Astrocyte (in vitro differentiated cells and primary cell): ENCODE data around the gene GOLGA8F. TPM values are rescaled to one million over a fixed set of nuclear protein-coding genes. Genes with fewer than 3 reads are reported as not detected.
"Not testable (repeated sequence)": the region's sequence is repeated elsewhere in the genome, so short reads cannot be mapped to it uniquely, and the experiment has no call there.

Experiments used
- DNase-seq: peaks from one replicate; pipeline ENCODE4 v3.0.0-alpha.2; 2010; ENCODE audit warnings: low read depth
- FAIRE-seq: peaks from 2 replicates; lab custom pipeline; 2011; peaks lifted over from hg19 to GRCh38; lab: Jason Lieb, UNC
- H2AFZ ChIP-seq: 2 replicates; pipeline ENCODE4 v1.6.0; 2012; ENCODE audit warnings: low read depth, low read length, inconsistent platforms
- H3K27ac ChIP-seq: 2 replicates; pipeline ENCODE4 v1.5.1; 2011; ENCODE audit warnings: low read depth, low read length, inconsistent platforms
- H3K27me3 ChIP-seq: 2 replicates; pipeline ENCODE4 v1.6.0; 2011; ENCODE audit warnings: low read length, inconsistent platforms; ENCODE audit not compliant: insufficient read depth
- H3K36me3 ChIP-seq: 2 replicates; pipeline ENCODE4 v1.5.1; 2011; ENCODE audit warnings: low read length, inconsistent platforms; ENCODE audit not compliant: insufficient read depth
- H3K4me1 ChIP-seq: 2 replicates; pipeline ENCODE4 v1.5.1; 2011; ENCODE audit warnings: low read length, inconsistent platforms; ENCODE audit not compliant: insufficient read depth
- H3K4me2 ChIP-seq: 2 replicates; pipeline ENCODE4 v1.6.0; 2012; ENCODE audit warnings: low read length, inconsistent platforms
- H3K4me3 ChIP-seq: 2 replicates; pipeline ENCODE4 v1.5.1; 2011; ENCODE audit warnings: low read depth, mild to moderate bottlenecking, low read length, inconsistent platforms; ENCODE audit not compliant: insufficient read depth
- H3K79me2 ChIP-seq: 2 replicates; pipeline ENCODE4 v1.6.0; 2012; ENCODE audit warnings: mild to moderate bottlenecking, low read length, inconsistent platforms; ENCODE audit not compliant: insufficient read depth
- H3K9ac ChIP-seq: 2 replicates; pipeline ENCODE4 v1.6.0; 2012; ENCODE audit warnings: mild to moderate bottlenecking, low read length, inconsistent platforms
- H3K9me3 ChIP-seq: 2 replicates; pipeline ENCODE4 v1.5.1; 2012; ENCODE audit warnings: low read depth, mild to moderate bottlenecking, low read length, inconsistent platforms; ENCODE audit not compliant: insufficient read depth
- H4K20me1 ChIP-seq: 2 replicates; pipeline ENCODE4 v1.6.0; 2012; ENCODE audit warnings: low read length, inconsistent platforms; ENCODE audit not compliant: insufficient read depth
- H3K27ac Mint-ChIP-seq: one replicate; pipeline ENCODE4 v1.8.0; 2021; ENCODE audit warnings: mild to moderate bottlenecking, mixed read lengths; ENCODE audit not compliant: unreplicated experiment
- H3K27me3 Mint-ChIP-seq: one replicate; pipeline ENCODE4 v1.8.0; 2021; ENCODE audit warnings: low read depth, mixed read lengths; ENCODE audit not compliant: unreplicated experiment
- H3K36me3 Mint-ChIP-seq: one replicate; pipeline ENCODE4 v1.8.0; 2021; ENCODE audit warnings: low read depth, mixed read lengths; ENCODE audit not compliant: unreplicated experiment
- H3K4me1 Mint-ChIP-seq: one replicate; pipeline ENCODE4 v1.8.0; 2021; ENCODE audit warnings: low read depth, mixed read lengths; ENCODE audit not compliant: unreplicated experiment
- H3K4me3 Mint-ChIP-seq: one replicate; pipeline ENCODE4 v1.8.0; 2021; ENCODE audit warnings: mild to moderate bottlenecking, moderate library complexity, mixed read lengths; ENCODE audit not compliant: unreplicated experiment
- H3K9me3 Mint-ChIP-seq: one replicate; pipeline ENCODE4 v1.8.0; 2021; ENCODE audit warnings: mild to moderate bottlenecking, mixed read lengths; ENCODE audit not compliant: unreplicated experiment
- microRNA-seq: library from miRNA; unstranded; fragments of <30 nt; microRNA quantifications from one replicate; pipeline ENCODE4 v1.2.0, GENCODE V29; 2020
- total RNA-seq: library from RNA; stranded (reverse); gene quantifications from 2 replicates; pipeline ENCODE4 v1.2.1, GENCODE V29; 2021

GOLGA8F gene
- total RNA-seq, 1 donor from 2014 or later: not detected

- H3K4me3 ChIP-seq, H2AFZ ChIP-seq, H3K9me3 ChIP-seq, H3K27ac ChIP-seq, H3K4me1 ChIP-seq, H3K27me3 Mint-ChIP-seq, H3K4me2 ChIP-seq, H3K27ac Mint-ChIP-seq, H3K4me1 Mint-ChIP-seq, H3K27me3 ChIP-seq, H4K20me1 ChIP-seq, H3K9me3 Mint-ChIP-seq, H3K36me3 ChIP-seq, H3K36me3 Mint-ChIP-seq, H3K4me3 Mint-ChIP-seq, FAIRE-seq, H3K9ac ChIP-seq, H3K79me2 ChIP-seq: not testable (repeated sequence)
- peak; percentile 0 for DNase-seq
These were observed 42.0 kb downstream of the GOLGA8F start for GRCh38 chr15:28420470-28420869.

- not testable (repeated sequence) for H3K79me2 ChIP-seq, H3K27me3 Mint-ChIP-seq, H2AFZ ChIP-seq, H3K27me3 ChIP-seq, FAIRE-seq, H3K9ac ChIP-seq, H4K20me1 ChIP-seq, H3K4me3 ChIP-seq, H3K36me3 Mint-ChIP-seq, DNase-seq, H3K4me2 ChIP-seq, H3K4me1 Mint-ChIP-seq, H3K9me3 ChIP-seq, H3K4me1 ChIP-seq, H3K9me3 Mint-ChIP-seq, H3K27ac Mint-ChIP-seq, H3K36me3 ChIP-seq, H3K4me3 Mint-ChIP-seq, H3K27ac ChIP-seq
These were observed 57.1 kb downstream of the GOLGA8F start for GRCh38 chr15:28435594-28435993.

Small RNA genes within 50 kb of the gene (microRNA-seq; reads per million reads assigned to microRNA genes)
- not detected for gene MIR4509-2

Other genes starting within 250 kb of the GOLGA8F start
- gene HERC2, start 56.5 kb upstream of the GOLGA8F start, total RNA-seq: 61.5 and 63.3 TPM in 2 replicates
- not detected in 2 replicates for gene GOLGA6L24, start 20.6 kb upstream of the GOLGA8F start, total RNA-seq
- 0.31 TPM in 1 of 2 replicates, not detected in the other for gene GOLGA8G, start 154.3 kb downstream of the GOLGA8F start, total RNA-seq
- not detected in 2 replicates for gene GOLGA6L25, start 174.9 kb downstream of the GOLGA8F start, total RNA-seq